Fibroblast of mammary gland (primary cell): Measurements from ENCODE around the gene KCNE4.

Experiments
- DNase-seq: peaks from one replicate; pipeline ENCODE4 v3.0.0-alpha.2; 2010; ENCODE audit warnings: low read depth
- H3K4me3 ChIP-seq: 2 replicates; pipeline ENCODE4 v1.5.1; 2011; ENCODE audit warnings: low read depth, mild to moderate bottlenecking, low read length, moderate library complexity; ENCODE audit not compliant: control insufficient read depth
- CTCF ChIP-seq: conservative IDR thresholded peaks from 2 replicates; pipeline ENCODE4 v1.5.1; 2011; ENCODE audit warnings: low read depth, low read length, inconsistent platforms; ENCODE audit not compliant: control insufficient read depth, insufficient read depth

KCNE4 gene

GRCh38 chr2:223056701-223057418 lies 4.9 kb downstream of the KCNE4 start:
- DNase-seq = peak; percentile 85
- TF ChIP-seq CTCF = no peak
- no peak overlapping the region for H3K4me3 ChIP-seq

GRCh38 chr2:223057569-223057968 lies 5.6 kb downstream of the KCNE4 start:
- no peak for TF ChIP-seq CTCF
- peak; percentile 43 for DNase-seq

GRCh38 chr2:223058952-223059716 lies 7.1 kb downstream of the KCNE4 start:
- no peak for TF ChIP-seq CTCF
- no peak overlapping the region for H3K4me3 ChIP-seq
- peak; percentile 41 for DNase-seq

More at GRCh38 chr2:223057569-223057968, 5.6 kb downstream of the KCNE4 start:
- no peak overlapping the region for H3K4me3 ChIP-seq

GRCh38 chr2:223060201-223060825 lies 8.3 kb downstream of the KCNE4 start:
- no peak for TF ChIP-seq CTCF
- no peak for DNase-seq
- H3K4me3 ChIP-seq = no peak overlapping the region

GRCh38 chr2:223062396-223062795 lies 10.4 kb downstream of the KCNE4 start:
- no peak for TF ChIP-seq CTCF
- no peak overlapping the region for H3K4me3 ChIP-seq
- DNase-seq = peak; percentile 75

GRCh38 chr2:223065107-223065506 lies 13.1 kb downstream of the KCNE4 start:
- TF ChIP-seq CTCF = no peak
- DNase-seq = no peak
- no peak overlapping the region for H3K4me3 ChIP-seq
